Measurements from ENCODE around the gene RAB40A. TPM values are rescaled to one million over a fixed set of nuclear protein-coding genes. Genes with fewer than 3 reads are reported as not detected.
A peak's percentile ranks its signal among the peaks of the same experiment; 100 is the strongest.

Gene RAB40A
- 1 to 10 TPM; 2.6 to 4.1 (median 3.2) TPM for polyA plus RNA-seq (ENCODE audit: insufficient read depth in 1 of 5, insufficient read length in 5 of 5, low replicate concordance in 1 of 5)
- long read RNA-seq, donor 1, transcript RAB40A-202 (1 exons, 3,126 nt), result major isoform, 8 of 8 reads
- long read RNA-seq, donor 1, partial matches to known transcripts, result 0 of 8 reads
- long read RNA-seq, donor 1, other reads (novel, unspliced or antisense), result 0 of 8 reads
- long read RNA-seq, donor 2, partial matches to known transcripts, result 0 of 4 reads
- long read RNA-seq, donor 2, other reads (novel, unspliced or antisense), result 0 of 4 reads
- long read RNA-seq, donor 3, transcript RAB40A-202 (1 exons, 3,126 nt), result major isoform, 6 of 6 reads
- long read RNA-seq, donor 3, partial matches to known transcripts, result 0 of 6 reads
- long read RNA-seq, donor 3, other reads (novel, unspliced or antisense), result 0 of 6 reads
- long read RNA-seq, donor 4, partial matches to known transcripts, result 8 of 40 reads
- long read RNA-seq, donor 4, other reads (novel, unspliced or antisense), result 29 of 40 reads
- long read RNA-seq, donor 5, transcript RAB40A-202 (1 exons, 3,126 nt), result major isoform, 6 of 6 reads
- long read RNA-seq, donor 5, partial matches to known transcripts, result 0 of 6 reads
- long read RNA-seq, donor 5, other reads (novel, unspliced or antisense), result 0 of 6 reads
- long read RNA-seq, donor 6, partial matches to known transcripts, result 272 of 361 reads
- long read RNA-seq, donor 6, other reads (novel, unspliced or antisense), result 86 of 361 reads
- long read RNA-seq, donor 7, partial matches to known transcripts, result 0 of 3 reads
- long read RNA-seq, donor 7, other reads (novel, unspliced or antisense), result 0 of 3 reads
- long read RNA-seq, donor 8, partial matches to known transcripts, result 0 of 1 reads
- long read RNA-seq, donor 8, other reads (novel, unspliced or antisense), result 0 of 1 reads

- DNase-seq, result no peak
Measured at GRCh38 chrX:103519389-103519788, at the start of gene RAB40A. TSS of gene RAB40A (minus strand) at chrX:103519489. CDS start at chrX:103500756, 18,733 bp downstream.

DNA sequence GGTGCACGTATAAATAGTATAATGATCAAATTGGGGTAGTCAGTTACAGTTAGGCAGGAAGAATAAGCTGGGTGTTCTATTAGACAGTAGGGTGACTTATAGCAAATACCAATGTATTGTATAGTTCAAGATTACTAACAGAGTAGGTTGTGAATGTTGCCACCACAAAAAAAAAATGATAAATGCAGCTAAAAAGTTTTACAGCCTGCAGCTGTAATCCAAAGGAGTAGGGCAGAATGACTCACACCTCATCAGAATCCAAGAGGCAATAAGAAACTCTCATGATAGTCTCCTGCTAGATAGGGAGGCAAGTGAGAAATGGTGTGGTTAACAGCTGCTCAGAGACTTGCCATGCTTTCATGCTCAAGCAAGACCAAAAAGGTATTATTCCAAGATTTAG lies 46.5 kb upstream of the RAB40A start:
- DNase-seq, result no peak

DNA sequence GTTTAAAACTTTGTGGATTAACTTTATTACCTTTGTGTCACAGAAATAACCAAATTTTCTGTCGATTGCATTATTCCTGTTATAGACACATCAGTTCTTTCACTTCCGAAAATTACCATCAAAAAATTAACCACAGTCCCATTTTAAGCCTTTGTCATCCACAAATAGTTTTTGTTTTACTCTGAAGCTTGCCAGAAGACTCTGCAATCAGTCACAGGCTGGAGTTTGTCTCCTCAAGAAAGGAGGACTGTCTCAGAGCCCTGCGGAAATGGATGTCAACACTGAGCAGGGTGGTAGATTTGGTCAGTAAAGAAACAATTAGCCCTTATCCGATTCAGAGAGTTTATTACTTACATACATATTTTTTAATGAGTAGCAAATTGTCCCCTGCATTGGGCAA lies 45.9 kb upstream of the RAB40A start:
- DNase-seq, result no peak

GRCh38 chrX:103562801-103563200 lies 43.5 kb upstream of the RAB40A start:
- no peak for DNase-seq

- no peak for DNase-seq
Measured at GRCh38 chrX:103560256-103560655, 41.0 kb upstream of the RAB40A start.

- no peak for DNase-seq
Measured at GRCh38 chrX:103556963-103557612, 37.8 kb upstream of the RAB40A start.

DNA sequence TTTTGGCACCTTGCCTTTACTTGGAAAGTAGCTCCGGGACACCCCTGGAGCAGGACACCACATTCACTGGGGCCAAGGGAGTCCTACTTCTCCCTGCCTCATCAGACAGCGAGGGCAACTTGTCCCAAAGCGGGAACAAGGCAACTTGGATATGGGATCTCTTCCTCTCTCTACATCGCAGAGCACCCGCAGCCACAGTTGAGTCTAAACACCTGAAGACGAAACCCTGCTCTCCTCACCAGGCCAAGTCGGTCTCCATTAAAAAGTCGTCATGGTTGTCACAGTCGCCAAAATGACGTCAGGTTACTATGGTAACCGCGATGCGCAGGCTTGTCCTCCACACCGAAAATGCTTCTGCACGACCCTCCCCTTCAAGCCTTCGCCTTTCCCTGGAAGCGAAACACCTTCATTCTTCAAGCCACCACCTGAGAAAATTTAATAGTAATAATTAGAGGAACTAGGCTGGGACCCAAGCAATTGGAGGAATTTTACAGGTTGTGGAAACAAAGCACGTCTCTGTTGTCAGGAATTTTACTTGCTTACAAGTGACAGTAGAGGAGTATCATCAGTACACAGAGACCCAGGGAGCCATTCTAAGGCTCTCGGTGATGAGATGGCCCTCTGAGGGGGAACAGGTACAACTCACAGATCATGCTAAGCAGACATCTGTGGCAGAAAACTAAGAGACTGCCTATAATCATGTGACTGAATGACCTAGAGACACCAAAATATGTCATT lies 35.6 kb upstream of the RAB40A start:
- DNase-seq, result peak; percentile 50 to 72

GRCh38 chrX:103552236-103552635 lies 32.9 kb upstream of the RAB40A start:
- no peak for DNase-seq

DNA sequence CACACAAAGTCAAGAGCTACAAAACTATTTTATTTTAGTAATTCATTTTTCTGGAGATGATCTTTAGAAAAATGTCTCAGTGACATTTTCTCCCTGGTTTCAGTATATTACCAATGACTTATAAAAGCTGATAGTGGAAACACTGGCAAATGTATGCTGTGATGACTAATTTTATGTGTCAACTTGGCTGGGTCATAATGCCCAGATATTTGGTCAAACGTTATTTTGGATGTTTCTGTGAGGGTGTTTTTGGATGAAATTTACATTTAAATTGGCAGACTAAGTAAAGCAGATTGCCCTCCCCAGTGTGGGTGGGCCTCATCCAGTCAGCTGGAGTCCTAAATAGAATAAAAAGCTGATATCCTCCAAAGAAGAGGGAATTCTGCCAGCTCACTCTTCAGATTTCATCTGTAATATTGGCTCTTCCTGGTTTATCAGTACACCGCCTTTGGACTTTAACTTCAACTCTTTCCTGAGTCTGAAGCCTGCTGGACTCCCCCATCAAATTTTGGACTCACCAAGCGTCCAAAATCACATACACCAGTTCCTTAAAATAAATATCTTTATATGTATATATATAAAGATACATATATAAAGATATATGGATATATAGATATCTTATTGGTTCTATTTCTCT lies 31.2 kb upstream of the RAB40A start:
- DNase-seq, result no peak

GRCh38 chrX:103549916-103550315 lies 30.6 kb upstream of the RAB40A start:
- no peak for DNase-seq

DNA sequence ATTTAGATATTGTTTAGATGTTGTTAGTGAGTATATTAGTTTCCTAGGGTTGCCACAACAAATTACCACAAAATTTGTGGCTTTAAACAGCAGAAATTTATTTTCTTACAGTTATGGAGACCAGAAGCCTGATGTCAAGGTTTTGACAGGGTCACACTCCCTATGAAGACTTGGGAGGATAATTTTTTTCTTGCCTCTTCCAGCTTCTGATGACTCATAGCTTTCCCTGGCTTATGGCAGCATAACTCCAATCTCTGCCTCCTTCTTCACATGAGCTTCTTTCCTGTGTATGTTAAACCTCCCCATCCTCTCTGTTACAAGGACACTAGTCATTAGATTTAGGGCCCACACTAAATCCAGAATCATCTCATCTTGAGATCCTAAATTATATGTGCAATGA lies 20.9 kb upstream of the RAB40A start:
- no peak for DNase-seq

DNA sequence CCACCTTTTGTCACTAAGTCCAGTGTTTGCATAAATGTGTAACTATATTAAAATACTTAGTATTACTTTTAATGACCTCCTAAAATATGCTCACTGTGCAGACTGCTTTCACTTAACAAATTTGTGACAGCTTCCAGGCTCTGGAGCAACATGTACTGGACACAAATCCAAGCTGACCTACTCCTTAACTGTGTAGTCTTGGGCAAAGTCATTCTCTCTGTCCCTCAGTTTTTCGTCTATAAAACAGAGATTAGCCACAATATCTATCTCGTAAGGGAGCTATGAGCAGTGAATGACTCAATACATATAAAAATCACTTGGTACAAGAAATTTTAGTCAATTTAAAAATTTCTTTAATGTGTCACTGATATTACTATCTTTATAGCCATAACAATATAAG lies 20.4 kb upstream of the RAB40A start:
- no peak for DNase-seq

DNA sequence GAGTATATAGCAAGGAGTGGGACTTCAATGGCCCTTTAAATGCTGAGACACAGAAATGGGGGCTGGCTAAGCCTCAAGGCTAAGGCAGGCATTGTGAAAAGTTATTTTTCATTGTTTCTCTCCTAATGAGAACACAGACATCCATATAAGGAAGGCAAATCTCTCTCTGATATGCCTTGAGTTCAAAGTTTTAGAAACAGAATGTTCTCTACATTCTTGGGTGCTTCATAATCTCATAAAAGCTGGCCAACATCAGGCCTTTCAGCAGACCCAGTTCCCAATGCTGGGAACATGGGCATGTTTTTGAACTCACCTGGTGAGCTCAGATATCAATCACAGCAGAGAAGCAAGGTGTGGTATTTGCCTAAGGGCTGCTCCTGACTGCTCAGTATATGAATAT lies 19.4 kb upstream of the RAB40A start:
- DNase-seq, result no peak

DNA sequence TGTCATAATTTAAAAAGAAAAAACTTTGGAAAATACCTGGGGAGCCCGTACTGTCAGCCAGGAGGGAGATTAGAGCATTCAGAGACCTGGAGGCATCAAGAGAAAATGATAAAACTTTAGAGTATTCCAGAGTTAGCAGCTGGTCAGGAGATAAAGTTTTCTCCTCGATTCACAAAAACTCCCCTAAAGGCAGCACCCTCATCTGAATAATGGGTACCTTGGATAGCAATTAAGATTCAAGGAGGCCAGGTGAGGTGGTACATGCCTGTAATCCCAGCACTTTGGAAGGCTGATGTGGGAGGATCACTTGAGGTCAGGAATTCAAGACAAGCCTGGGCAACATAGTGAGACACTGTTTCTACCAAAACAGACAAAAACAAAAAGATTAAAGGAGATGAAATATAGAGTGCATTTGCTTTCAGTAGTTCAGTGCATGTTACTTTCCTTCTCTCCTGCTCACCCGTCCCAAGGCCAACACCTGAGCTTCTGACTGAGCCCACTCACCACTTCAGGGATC lies 18.6 kb upstream of the RAB40A start:
- no peak for DNase-seq

GRCh38 chrX:103536732-103537131 lies 17.4 kb upstream of the RAB40A start:
- DNase-seq, result no peak

DNA sequence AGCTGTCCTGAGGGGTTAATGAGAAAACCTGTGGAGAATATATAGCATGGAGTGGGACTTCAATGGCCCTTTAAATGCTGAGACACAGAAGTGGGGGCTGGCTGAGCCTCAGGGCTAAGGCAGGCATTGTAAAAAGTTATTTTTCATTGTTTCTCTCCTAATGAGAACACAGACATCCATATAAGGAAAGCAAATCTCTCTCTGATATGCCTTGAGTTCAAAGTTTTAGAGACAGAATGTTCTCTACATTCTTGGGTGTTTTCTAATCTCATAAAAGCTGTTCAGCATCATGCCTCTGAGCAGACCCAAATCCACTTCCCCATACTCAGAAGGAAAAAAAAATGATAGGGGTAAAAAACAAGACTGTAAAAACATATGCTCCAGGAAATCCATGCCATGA lies 16.8 kb upstream of the RAB40A start:
- no peak for DNase-seq

- no peak for DNase-seq
Measured at GRCh38 chrX:103535206-103535605, 15.9 kb upstream of the RAB40A start.

- DNase-seq, result peak; percentile 46 to 75
Measured at GRCh38 chrX:103533511-103534216, 14.4 kb upstream of the RAB40A start.

DNA sequence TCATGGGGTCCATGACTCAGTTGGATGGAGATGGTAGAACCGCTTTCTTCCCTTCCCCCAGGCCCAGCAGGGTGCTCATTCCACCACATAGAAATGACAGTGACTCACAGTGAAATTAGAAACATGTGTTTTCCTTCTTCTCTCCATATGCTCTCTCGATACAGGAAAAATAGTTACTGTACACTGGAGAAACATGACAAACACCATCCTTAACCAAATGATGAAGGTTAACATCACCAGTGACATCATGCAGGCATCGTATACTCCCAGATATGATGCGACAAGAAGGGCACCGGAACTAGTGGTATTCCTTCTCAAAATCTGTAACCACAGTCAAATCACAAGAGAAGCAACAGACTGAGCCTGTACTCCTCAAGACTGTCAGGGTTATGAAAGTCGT lies 11.7 kb upstream of the RAB40A start:
- DNase-seq, result no peak

GRCh38 chrX:103530545-103530944 lies 11.3 kb upstream of the RAB40A start:
- no peak for DNase-seq
